ENCODE measurements around the gene CELSR1.

DNA sequence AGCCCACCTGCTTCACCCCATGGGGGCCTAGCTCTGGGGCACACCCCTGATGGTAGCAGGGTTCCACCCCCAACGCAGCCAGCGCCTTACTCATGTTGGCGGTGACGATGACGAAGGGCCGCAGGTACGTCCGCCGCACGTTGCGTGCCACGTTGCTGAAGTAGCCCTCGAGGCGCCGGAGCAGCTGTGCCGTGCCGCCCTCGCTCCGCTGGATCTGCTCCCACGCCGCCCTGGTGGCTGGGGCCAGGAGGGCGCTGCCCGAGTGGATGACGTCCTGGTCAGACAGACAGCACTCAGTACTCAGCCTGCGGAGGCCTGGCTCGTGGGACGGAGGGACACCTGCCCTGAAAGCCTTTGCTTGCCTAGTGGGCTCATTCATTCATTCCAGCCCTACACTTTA lies 151.1 kb downstream of the CELSR1 start:
- TF ChIP-seq, protein P1, sequence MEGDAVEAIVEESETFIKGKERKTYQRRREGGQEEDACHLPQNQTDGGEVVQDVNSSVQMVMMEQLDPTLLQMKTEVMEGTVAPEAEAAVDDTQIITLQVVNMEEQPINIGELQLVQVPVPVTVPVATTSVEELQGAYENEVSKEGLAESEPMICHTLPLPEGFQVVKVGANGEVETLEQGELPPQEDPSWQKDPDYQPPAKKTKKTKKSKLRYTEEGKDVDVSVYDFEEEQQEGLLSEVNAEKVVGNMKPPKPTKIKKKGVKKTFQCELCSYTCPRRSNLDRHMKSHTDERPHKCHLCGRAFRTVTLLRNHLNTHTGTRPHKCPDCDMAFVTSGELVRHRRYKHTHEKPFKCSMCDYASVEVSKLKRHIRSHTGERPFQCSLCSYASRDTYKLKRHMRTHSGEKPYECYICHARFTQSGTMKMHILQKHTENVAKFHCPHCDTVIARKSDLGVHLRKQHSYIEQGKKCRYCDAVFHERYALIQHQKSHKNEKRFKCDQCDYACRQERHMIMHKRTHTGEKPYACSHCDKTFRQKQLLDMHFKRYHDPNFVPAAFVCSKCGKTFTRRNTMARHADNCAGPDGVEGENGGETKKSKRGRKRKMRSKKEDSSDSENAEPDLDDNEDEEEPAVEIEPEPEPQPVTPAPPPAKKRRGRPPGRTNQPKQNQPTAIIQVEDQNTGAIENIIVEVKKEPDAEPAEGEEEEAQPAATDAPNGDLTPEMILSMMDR (conservative IDR thresholded peaks at IDR 0.05; ENCODE audit: low read length), result peak; percentile 27; the same call in 1 of the 2 replicates
- no peak for TF ChIP-seq EZH2phosphoT487 (IDR thresholded peaks at IDR 0.05; ENCODE audit: borderline replicate concordance, low read depth, low read length)

All from OCI-LY7 (cell line).